ENCODE measurements around the gene OR9Q1. TPM values are rescaled to one million over a fixed set of nuclear protein-coding genes. Genes with fewer than 3 reads are reported as not detected.
"Not testable (repeated sequence)": the region's sequence is repeated elsewhere in the genome, so short reads cannot be mapped to it uniquely, and the experiment has no call there.

The OR9Q1 gene
- total RNA-seq, 1 donor from 2014 or later: not detected

- DNase-seq (ENCODE audit: low spot score): no peak
Observed at GRCh38 chr11:58133309-58134076, 109.8 kb downstream of the OR9Q1 start.

- DNase-seq (ENCODE audit: low spot score): no peak
Observed at GRCh38 chr11:58134151-58134550, 110.5 kb downstream of the OR9Q1 start.

GRCh38 chr11:58135171-58135570 lies 111.5 kb downstream of the OR9Q1 start:
- DNase-seq (ENCODE audit: low spot score): no peak

GRCh38 chr11:58142761-58143160 lies 119.1 kb downstream of the OR9Q1 start:
- DNase-seq (ENCODE audit: low spot score): no peak

GRCh38 chr11:58152781-58153180 lies 129.1 kb downstream of the OR9Q1 start:
- DNase-seq (ENCODE audit: low spot score): no peak

GRCh38 chr11:58164389-58164788 lies 140.7 kb downstream of the OR9Q1 start:
- DNase-seq (ENCODE audit: low spot score): no peak

GRCh38 chr11:58164990-58165389 lies 141.3 kb downstream of the OR9Q1 start:
- no peak for DNase-seq (ENCODE audit: low spot score)

GRCh38 chr11:58165504-58166106 lies 141.9 kb downstream of the OR9Q1 start:
- DNase-seq (ENCODE audit: low spot score): no peak

GRCh38 chr11:58177409-58178054 lies 153.9 kb downstream of the OR9Q1 start:
- DNase-seq (ENCODE audit: low spot score): no peak

GRCh38 chr11:58178444-58178843 lies 154.8 kb downstream of the OR9Q1 start:
- no peak for DNase-seq (ENCODE audit: low spot score)

- DNase-seq (ENCODE audit: low spot score): no peak
Observed at GRCh38 chr11:58179648-58180047, 156.0 kb downstream of the OR9Q1 start.

- DNase-seq (ENCODE audit: low spot score): no peak
Observed at GRCh38 chr11:58186938-58187337, 163.3 kb downstream of the OR9Q1 start.

- DNase-seq (ENCODE audit: low spot score): no peak
Observed at GRCh38 chr11:58188770-58189169, 165.1 kb downstream of the OR9Q1 start, which contains the start of gene OR9Q2. TSS of gene OR9Q2 (plus strand) at chr11:58189070. CDS start at chr11:58190491, 1,421 bp downstream.

- no peak for DNase-seq (ENCODE audit: low spot score)
Observed at GRCh38 chr11:58192229-58192628, 168.5 kb downstream of the OR9Q1 start.

GRCh38 chr11:58193391-58193790 lies 169.7 kb downstream of the OR9Q1 start:
- DNase-seq (ENCODE audit: low spot score): no peak

- DNase-seq (ENCODE audit: low spot score): no peak
Observed at GRCh38 chr11:58195939-58196338, 172.3 kb downstream of the OR9Q1 start.

GRCh38 chr11:58199271-58199670 lies 175.6 kb downstream of the OR9Q1 start:
- no peak for DNase-seq (ENCODE audit: low spot score)

- DNase-seq (ENCODE audit: low spot score): no peak
Observed at GRCh38 chr11:58204042-58204441, 180.4 kb downstream of the OR9Q1 start, which contains the start of gene OR1S2. TSS of gene OR1S2 (minus strand) at chr11:58204142. CDS start at chr11:58204142, 0 bp downstream.

- DNase-seq (ENCODE audit: low spot score): not testable (repeated sequence)
Observed at GRCh38 chr11:58212420-58212819, 188.7 kb downstream of the OR9Q1 start, which contains the start of gene OR1S1. TSS of gene OR1S1 (plus strand) at chr11:58212720.

- no peak for DNase-seq (ENCODE audit: low spot score)
Observed at GRCh38 chr11:58216476-58216875, 192.8 kb downstream of the OR9Q1 start.

GRCh38 chr11:58222721-58223120 lies 199.0 kb downstream of the OR9Q1 start:
- no peak for DNase-seq (ENCODE audit: low spot score)

- DNase-seq (ENCODE audit: low spot score): no peak
Observed at GRCh38 chr11:58227956-58228615, 204.4 kb downstream of the OR9Q1 start.
